NAMALWA (cell line): ENCODE measurements around the gene MRPS14.

ENCODE experiments used
- DNase-seq: peaks from one replicate; pipeline ENCODE4 v3.0.0-alpha.2; 2015; ENCODE audit warnings: low spot score

The MRPS14 gene

DNA sequence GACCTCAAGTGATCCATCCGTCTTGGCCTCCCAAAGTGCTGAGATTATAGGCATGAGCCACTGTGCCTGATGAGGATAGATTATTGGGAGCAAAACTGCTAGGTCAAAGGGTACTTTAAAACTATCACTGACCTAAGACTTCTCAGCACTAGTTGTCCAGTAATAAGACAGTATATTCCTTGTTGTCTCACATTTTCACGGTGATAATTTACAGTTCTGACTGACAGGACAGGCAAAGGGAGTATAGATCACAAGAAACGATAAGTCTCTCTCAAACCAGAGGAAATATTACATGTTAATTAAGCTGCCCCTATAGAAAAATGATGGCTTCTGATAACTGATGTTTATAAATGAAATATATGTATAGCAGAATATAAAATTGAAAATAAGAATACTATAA, 3.7 kb downstream of the MRPS14 start:
- no peak for DNase-seq

DNA sequence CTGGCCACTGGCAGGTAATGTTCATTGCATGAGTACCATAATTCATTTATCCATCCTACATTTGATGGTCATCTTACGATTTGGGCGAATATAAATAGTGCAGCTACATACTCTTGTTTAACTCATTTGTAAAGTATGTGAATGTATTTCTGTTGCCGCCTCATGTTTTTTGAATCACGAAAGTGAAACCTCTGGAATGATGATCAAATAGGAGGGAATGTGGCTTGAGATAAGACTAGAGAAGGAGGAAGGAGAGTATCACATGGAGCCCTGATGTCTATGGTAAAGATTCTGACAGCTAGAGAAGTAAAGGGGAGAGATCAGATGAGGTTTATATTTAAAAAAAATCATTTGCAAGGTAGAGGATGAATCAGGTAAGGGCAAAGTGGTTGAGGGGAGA, 8.0 kb downstream of the MRPS14 start:
- DNase-seq, result no peak

DNA sequence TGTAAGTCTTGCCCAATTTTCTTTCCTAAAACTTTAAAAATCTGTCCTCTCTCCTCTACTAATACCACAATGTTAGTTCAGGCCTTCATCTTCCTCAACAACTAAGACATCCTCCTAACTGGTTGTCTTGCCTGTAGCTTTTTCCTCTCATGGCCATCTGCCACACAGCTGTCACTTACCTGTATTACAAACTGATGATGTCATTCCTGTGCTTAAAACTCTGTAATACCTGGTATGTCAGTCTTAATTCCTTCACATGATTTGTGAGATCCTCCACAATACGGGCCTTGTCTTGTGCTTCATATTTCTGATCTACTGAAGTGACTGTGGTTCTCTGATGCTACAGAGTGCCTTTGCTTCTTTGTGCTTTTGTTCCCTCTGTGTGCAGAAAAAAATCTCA, 9.8 kb downstream of the MRPS14 start:
- no peak for DNase-seq

DNA sequence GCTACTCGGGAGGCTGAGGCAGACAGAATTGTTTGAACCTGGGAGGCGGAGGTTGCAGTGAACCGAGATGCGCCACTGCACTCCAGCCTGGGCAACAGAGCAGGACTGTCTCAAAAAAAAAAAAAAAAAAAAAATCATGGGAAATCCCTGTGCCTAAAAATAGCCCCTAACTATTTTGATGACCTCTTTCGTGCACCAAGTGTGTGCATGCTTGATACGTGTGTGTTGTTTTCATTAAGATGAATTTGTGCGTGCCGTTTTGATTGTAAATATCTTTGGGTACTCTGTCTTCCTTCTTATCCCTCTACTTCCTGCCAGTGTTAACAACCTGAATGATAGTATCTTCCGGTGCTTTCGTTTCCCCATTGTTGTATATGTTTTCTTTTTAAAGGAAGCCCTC, 13.7 kb downstream of the MRPS14 start:
- DNase-seq, result no peak

DNA sequence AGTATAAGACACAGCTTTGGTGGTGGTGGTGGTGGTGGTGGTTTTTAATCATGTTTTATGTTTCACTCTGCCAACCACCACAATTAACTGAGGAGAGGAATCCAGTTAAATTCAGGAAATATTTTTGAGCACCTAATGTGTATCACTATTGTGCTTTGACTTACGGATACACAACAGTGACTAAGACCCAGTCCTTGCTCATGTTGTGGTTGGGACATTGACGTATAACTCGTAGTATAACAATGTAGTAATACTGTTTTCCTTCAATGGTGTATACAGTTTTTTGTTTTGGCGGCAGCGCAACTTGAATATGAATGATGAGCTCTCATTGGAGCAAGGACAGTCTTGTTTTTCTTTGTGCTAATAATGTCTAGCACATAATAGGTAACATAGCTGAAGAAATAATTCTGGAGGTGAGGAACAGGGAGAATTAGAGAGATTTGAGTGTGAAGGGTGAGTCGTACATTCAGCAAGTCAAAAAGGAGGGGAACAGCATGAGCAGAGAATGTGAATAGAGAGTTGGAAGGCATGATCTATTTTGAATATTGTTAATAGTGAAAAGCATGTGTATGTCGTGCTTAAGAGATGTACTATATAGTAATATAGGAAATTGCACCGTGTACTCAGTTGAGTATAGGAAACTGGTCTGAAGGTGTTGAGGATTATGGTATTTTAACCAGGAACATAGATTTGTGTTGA, 18.0 kb downstream of the MRPS14 start:
- no peak for DNase-seq

DNA sequence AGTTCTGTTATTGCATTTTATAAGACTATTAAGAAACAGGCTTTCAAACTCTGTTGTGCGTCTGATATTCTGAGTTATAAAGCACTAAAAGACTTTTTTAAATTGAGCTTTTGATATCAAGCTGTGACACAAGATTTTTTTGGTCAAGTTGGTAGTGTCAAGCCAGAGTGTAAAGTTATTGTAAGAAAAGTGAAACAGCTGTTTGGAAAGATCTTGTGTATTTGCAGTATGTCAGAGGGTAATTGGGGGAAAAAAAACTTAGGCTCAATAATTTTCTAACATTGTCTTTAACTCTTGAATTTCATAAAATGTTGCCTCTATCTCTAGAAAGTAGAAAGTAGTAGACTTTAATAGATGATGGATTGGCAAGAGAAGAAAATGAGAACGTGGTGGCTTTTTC, 19.7 kb downstream of the MRPS14 start:
- no peak for DNase-seq

DNA sequence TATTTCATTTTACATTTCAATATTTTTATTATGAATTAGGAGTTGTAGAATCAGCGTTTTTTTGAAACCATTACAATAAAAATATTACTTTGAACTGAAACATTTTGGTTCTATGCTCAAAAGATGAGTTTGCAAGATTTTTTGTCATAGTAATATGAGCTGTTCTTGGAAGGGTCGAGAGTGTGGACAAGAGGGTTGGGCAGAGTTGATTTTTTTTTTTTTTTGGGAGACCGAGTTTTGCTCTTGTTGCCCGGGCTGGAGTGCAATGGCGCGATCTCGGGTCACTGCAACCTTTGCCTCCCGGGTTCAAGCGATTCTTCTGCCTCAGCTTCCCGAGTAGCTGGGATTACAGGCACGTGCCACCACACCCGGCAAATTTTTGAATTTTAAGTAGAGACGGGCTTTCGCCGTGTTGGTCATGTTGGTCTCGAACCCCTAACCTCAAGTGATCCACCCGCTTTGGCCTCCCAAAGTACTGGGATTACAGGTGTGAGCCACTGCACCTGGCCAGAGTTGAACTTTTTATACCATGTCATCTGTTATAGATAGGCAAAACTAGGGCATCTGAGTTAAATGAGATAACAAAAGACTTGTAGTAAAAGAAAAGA, 20.2 kb downstream of the MRPS14 start:
- DNase-seq, result no peak

DNA sequence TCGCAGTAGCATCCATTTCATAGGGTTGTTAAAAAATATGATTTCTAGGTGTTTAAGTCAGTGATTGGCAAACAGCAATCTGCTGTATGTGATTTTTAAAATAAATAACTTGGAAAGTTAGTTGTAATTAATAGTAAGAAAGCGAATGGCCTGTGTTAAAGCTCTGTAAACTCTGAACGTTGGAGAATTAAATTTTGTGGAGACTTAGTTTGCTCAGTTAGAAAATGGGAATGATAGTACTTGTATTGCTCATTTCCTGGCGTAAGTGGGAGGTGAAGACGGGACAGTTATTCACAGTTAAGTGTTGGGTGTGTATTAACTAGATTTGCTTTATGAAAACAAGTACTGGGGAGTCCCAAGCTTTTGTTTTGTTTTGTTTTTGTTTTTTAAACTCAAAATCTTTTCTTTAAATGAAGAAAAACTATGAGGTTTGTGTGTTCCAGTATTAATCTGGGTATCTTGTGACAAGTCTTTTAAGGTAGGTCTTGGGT, 22.5 kb downstream of the MRPS14 start:
- peak; percentile 51 for DNase-seq

DNA sequence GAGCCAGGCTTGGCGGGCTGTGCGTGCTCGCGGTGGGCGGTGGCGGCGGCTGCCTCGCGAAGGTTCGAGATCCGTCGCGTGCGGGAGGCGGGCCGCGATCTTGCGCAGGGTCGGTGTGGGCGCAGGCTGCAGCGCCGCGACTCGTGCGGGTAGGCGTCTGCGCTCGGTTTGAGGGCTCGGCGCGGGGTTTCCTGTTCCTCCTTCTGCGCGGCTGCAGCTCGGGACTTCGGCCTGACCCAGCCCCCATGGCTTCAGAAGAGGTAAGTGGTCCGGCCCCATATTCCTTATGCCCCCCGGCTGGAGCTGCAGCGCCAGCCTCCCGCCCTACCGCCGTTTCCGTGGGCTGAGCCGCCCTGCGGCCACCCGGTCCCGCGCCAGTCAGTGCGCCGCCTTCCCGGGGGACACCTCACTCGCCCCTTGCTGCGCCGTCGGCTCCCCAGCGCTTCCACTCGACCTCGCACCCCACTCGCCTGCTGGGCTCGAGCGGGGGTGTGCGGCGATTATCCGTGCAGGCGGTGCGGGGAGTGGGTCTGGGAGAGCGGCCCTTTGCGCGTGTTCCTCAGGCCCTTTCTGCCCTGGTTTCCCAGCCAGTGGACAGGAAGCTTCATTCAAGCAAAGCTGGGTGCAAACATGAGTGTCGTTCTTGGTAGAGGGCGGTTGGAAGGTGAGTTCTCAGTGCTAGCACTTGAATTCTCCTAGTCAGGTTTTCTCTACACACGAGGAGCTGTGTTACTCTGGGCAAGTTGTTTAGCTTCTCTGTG, 23.1 kb downstream of the MRPS14 start, which contains the start of gene CACYBP:
CACYBP (plus strand) TSS at position 12 of the 761 bp plus-strand sequence; CDS start at position 246, 234 bp downstream.
- peak; percentile 75 for DNase-seq

DNA sequence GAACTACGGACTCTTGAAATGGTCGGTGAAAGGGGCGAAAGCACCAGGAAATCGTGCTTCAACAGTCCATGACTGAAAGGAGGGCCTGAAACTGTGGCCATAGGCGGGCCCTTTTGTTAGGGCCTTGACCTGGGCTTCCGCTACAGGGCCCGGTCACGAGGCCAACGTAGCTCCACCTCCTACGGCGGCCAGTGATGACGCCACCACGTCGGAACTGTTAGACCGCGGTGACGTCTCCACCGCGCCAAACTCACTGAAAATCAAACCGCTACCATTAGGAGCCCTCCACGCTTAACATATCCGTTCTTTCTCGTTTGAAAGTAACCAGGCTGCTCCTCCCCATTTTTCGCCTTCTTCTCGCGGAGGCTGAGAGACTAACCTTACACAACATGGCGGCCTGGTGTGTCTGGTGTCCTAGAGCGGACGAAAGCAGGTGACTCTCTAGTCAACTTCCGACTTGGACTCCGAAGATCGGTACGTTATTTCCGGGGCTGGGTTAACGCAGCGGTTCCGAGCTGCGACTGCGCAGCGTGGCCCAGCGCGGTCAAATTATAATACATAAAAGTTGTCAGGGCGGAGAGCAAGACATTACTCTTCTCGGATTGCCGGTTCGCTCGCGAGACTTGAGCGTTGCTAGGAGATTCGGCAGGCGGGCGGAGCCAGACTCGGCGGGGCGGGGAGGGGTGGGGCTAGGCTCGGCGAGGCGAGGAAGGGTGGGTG, 23.8 kb downstream of the MRPS14 start:
- peak; percentile 100 for DNase-seq

DNA sequence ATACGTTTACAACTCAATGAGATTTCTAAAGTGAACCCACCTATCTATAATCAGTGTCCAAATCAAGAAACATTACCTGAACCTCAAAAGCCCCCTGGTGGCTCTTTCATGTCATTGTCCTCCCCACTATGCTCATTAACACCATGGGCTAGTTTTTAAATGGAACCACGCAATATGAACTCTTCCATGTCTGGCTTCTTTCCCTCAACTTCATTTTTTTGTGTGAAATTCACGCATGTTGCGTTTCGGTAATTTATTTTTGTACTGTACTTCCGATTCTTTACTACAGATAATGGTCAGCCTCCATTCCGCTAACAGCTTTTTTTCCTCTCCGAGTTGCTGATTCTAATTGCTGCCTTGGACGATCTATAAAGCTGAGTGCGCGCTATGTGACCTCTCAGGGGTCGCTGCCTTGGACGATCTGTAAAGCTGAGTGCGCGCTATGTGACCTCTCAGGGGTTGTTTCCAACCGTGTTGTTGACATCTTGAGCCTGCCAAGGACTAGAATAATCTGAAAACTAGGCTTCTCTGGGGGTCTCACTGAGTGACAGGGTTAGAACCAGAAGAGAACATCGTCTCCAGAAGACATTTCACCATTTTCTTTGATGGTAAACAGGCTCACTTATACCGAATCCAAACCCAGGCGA, 24.5 kb downstream of the MRPS14 start:
- peak; percentile 95 for DNase-seq

DNA sequence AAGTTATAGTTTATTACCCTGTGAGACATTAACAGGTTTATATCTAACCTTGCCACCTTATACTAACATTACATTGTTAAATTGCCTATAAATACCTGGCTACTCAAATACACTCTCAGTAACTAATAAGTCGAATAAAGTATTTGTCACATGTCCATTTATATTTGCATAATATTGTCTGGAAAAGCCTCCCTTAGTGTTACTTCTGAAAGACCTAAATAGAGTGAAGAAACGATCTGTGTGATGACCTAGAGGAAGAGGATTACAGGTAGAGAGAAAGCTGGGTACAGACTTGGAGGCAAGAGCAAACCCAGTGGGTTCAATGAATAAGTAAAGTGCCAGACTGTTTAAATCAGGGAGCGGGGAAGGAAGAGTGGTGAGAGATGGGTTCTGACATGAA, 26.2 kb downstream of the MRPS14 start:
- no peak for DNase-seq

DNA sequence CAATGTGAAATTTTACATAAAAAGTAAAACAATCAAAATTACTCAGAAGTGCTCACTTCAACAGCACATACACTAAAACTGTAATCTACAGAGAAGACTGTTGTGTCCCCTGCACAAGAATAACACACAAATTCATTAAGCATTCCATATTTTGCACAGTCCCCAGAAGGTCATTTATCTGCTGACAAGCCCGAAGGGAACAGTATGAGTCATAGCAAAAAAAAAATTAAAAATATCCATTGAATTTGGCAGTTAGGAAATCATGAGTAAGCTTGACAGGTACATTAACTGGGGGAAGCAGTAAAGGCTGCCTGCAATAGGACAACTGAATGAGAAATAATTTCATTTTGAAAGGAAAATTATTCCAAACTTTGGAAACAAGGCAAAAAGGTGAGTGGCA, 26.7 kb downstream of the MRPS14 start:
- peak; percentile 34 for DNase-seq

DNA sequence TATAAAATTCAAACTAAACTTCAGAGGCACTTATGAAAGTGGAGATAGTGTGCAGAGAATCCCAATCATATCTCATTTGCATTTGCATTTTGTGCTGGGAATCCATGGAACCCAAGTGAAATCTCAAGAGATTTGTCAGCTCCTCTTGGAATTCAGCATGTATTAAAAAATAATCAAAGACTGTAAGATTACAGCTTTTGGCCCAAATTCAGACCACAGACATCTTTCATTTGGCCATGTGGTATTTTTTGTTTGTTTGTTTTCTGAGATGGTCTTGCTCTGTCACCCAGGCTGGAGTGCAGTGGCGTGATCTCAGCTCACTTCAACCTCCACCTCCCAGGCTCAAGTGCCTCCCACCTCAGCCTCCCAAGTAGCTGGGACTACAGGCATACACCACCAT, 27.3 kb downstream of the MRPS14 start:
- no peak for DNase-seq

DNA sequence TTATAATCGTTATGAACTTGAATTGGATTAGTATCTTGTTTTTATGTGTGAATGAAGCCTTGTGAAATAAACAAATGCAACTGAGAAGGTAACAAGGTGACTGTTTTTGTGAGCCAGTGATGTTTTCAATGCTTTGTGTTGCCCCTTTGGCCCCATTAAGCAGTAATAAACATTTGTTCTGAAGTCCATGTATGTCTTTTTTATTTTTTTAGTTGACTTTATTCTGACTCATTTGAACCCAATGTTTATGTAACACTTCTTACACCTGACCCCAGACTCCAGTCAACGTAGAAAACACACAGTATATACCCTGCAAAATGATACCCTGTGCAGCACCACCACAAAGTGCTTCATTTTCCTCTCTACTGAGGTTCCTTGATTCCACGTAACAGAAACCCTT, 28.1 kb downstream of the MRPS14 start:
- no peak for DNase-seq

DNA sequence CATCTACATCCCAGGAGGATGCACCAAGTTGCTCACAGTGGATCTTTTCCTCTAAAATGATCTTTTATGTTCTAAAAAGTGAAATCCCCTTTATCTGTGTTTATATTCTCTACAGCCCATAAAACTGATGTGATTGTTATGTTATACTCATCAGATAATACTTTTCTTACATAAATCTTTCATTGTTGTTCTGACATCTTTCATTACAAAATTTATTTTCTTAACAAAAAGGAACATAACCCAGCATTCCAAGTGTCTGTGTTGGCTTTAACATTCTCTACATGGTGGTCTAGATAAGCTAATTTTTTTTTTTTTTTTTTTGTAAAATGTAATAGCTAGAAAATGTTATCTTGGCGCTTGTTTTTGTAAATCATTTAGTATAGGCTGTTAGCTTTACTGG, 31.8 kb downstream of the MRPS14 start:
- DNase-seq, result no peak

DNA sequence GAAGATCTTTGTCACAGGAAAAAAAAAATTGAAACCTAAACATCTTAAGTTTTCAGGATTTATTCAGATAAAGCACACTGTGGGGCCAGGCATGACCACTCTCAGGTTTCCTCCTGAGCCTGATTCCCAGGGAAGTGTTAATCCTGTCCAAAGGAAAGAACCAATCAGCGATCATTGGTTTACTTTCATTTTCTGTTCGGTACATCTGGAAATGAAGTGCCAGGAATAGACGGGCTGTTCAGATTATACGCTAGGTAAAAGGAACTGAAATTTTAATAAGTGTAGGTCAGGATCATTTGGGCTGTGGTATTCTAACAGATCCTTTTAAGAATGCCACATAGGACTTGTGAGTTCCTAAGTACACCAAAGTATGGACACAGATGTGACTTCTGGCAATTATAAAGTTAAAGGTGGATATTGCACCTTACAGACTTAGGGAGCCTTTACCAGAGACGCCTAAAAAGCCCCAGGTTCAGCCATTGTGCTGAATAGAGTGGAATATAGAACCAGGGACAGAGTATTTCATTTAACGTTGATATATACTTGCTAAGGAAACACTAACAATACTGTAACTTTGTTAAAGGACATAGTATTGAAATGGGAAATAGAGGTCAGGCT, 32.7 kb downstream of the MRPS14 start:
- DNase-seq, result peak; percentile 58

DNA sequence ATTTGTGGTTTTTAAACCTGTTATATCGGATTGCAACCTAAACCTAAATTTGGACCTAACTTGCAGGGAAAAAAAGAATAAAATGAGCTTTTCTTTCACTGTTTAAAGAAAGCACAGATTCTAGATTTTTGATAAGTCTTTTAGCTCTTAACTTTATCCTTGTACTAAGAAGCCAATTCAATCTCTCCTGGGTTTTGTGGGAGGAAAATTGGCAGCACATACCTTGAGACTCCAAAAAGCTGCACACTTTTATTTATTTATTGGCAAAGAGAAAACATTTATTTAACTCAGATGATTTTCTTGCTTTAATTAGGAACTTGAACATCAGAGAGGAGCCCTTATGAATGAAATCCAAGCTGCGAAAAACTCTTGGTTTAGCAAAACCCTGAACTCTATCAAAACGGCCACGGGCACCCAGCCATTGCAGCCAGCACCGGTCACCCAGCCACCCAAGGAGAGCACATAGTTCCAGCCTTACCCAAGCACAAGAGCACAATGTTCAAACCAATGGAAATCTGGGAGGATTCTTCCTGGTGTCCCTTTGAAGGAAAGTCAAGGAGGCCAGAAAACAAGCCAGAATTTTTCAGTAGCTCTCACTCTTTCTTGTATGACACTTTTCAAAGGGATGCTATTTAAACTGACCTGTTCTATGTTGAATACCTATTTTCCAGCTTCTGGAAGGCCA, 33.5 kb downstream of the MRPS14 start:
- no peak for DNase-seq

DNA sequence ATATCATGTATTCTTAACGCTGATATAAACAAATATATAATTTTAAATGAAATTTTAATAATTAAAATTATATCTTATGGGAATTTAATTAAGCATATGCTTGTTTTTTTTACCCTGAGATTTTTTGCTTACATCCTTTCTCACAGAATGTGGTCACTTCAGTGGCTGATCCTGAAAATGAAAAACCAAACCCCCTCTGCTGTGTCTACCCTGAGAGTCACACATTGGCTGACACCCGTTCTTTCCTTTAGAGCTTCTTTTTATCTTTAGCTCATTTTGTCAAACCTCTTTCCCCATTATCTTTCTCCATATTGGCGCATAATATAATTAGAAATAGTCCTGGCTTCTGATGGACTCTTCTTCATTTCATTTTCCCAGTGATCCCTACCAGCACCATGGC, 34.2 kb downstream of the MRPS14 start:
- DNase-seq, result no peak

DNA sequence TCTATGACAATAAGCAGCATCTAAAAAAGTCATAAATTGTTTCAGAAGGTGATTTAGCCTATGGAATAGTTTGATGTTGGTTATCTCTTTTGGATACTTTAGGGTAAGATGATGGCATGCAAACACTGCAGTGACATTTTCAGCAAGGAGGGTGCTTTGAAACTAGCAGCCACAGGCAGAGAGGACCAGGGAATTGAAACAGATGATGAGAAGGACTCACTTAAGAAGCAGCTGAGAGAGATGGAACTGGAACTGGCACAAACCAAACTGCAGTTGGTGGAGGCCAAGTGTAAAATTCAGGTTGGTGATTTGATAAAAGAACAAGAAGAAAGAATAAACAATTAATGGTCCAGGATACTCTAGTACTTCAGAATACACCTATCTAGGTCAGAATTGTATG, 34.7 kb downstream of the MRPS14 start:
- DNase-seq, result no peak

DNA sequence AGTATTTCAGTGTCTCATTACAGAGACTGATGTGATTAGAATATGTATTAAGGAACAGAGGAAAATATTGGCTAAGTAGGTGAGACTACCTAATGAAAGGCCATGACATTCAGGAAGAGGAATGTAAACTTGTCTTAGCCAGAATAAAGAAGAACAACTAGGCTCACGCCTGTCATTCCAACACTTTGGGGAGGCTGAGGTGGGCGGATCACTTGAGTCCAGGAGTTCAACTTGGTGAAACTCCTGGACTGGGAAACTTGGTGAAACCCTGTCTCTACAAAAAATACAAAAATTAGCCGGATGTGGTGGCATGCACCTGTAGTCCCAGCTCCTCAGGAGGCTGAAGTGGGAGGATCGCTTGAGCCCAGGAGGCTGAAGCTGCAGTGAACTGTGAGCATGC, 38.3 kb downstream of the MRPS14 start:
- DNase-seq, result no peak
